ENCODE data around the gene IGSF11. TPM values are rescaled to one million over a fixed set of nuclear protein-coding genes. Genes with fewer than 3 reads are reported as not detected.

IGSF11 gene
- total RNA-seq, 4 donors from 2014 or later: 17.7 to 72.3 (median 34.7) TPM

GRCh38 chr3:118945834-118946233 lies 88.8 kb downstream of the IGSF11 start:
- H3K27ac ChIP-seq: no peak overlapping the region
- peaks cover 0 to 5% (median 2%) of the 10 kb centered on the region in 4 donors for H3K4me1 ChIP-seq
- DNase-seq (ENCODE audit: low spot score in 2 of 2): no peak
- no peaks in the 10 kb centered on the region for H3K27me3 ChIP-seq
- H3K36me3 ChIP-seq: no peaks in the 10 kb centered on the region
- 63 to 76% methylated on average over 4 of the region's 4 CpGs for WGBS, 2 donors
- no peaks in the 10 kb centered on the region for H3K9me3 ChIP-seq
- TF ChIP-seq EP300 (IDR thresholded peaks at IDR 0.05): no peak
- no peak for TF ChIP-seq POLR2A (IDR thresholded peaks at IDR 0.05)
- TF ChIP-seq CTCF (IDR thresholded peaks at IDR 0.05): no peak
- no peak overlapping the region for H3K4me3 ChIP-seq

- Histone ChIP-seq H3K9me3 (peaks cover 0 to 3% (median 0%) of the 10 kb centered on the region in 4 donors), H3K27ac (no peak overlapping the region), H3K4me1 (peaks cover 0 to 5% (median 2%) of the 10 kb centered on the region in 4 donors), H3K4me3 (no peak overlapping the region), H3K36me3 (no peaks in the 10 kb centered on the region), H3K27me3 (no peaks in the 10 kb centered on the region)
- TF ChIP-seq CTCF (IDR thresholded peaks at IDR 0.05) (no peak), POLR2A (IDR thresholded peaks at IDR 0.05) (no peak), EP300 (IDR thresholded peaks at IDR 0.05) (no peak)
- no peak for DNase-seq (ENCODE audit: low spot score in 2 of 2)
These were observed 91.0 kb downstream of the IGSF11 start for GRCh38 chr3:118943597-118943996.

- TF ChIP-seq CTCF (IDR thresholded peaks at IDR 0.05) (no peak), EP300 (IDR thresholded peaks at IDR 0.05) (no peak), POLR2A (IDR thresholded peaks at IDR 0.05) (no peak)
- Histone ChIP-seq H3K27ac (peak overlapping the region in 2 of 4 donors; percentile 4 to 53), H3K36me3 (no peaks in the 10 kb centered on the region), H3K4me1 (peaks cover 0 to 5% (median 2%) of the 10 kb centered on the region in 4 donors), H3K27me3 (no peaks in the 10 kb centered on the region), H3K4me3 (no peak overlapping the region), H3K9me3 (peaks cover 0 to 3% (median 0%) of the 10 kb centered on the region in 4 donors)
- WGBS, 2 donors: 35 to 45% methylated on average over 1 of the region's 1 CpG
- no peak for DNase-seq (ENCODE audit: low spot score in 2 of 2)
These were observed 92.0 kb downstream of the IGSF11 start for GRCh38 chr3:118942671-118943070.

GRCh38 chr3:118942195-118942594 lies 92.5 kb downstream of the IGSF11 start:
- no peaks in the 10 kb centered on the region for H3K36me3 ChIP-seq
- H3K4me3 ChIP-seq: no peak overlapping the region
- no peak for DNase-seq (ENCODE audit: low spot score in 2 of 2)
- H3K27ac ChIP-seq: peak overlapping the region in 2 of 4 donors; percentile 4 to 53
- no peaks in the 10 kb centered on the region for H3K27me3 ChIP-seq
- WGBS, 2 donors: 60 to 65% methylated on average over 3 of the region's 3 CpGs
- peaks cover 0 to 3% (median 0%) of the 10 kb centered on the region in 4 donors for H3K9me3 ChIP-seq
- peaks cover 0 to 5% (median 2%) of the 10 kb centered on the region in 4 donors for H3K4me1 ChIP-seq
- TF ChIP-seq POLR2A (IDR thresholded peaks at IDR 0.05) (no peak), EP300 (IDR thresholded peaks at IDR 0.05) (no peak), CTCF (IDR thresholded peaks at IDR 0.05) (no peak)

GRCh38 chr3:118941236-118941635 lies 93.4 kb downstream of the IGSF11 start:
- DNase-seq (ENCODE audit: low spot score in 2 of 2): no peak
- H3K4me3 ChIP-seq: no peak overlapping the region
- TF ChIP-seq CTCF (IDR thresholded peaks at IDR 0.05) (no peak), EP300 (IDR thresholded peaks at IDR 0.05) (no peak), POLR2A (IDR thresholded peaks at IDR 0.05) (no peak)
- H3K4me1 ChIP-seq: peaks cover 0 to 5% (median 2%) of the 10 kb centered on the region in 4 donors
- WGBS, 2 donors: 67 to 74% methylated on average over 3 of the region's 3 CpGs
- no peaks in the 10 kb centered on the region for H3K27me3 ChIP-seq
- no peak overlapping the region for H3K27ac ChIP-seq
- no peaks in the 10 kb centered on the region for H3K36me3 ChIP-seq
- peaks cover 0 to 3% (median 0%) of the 10 kb centered on the region in 4 donors for H3K9me3 ChIP-seq
